Stomach (tissue), 9 donors: ENCODE data around the gene GRIP1. TPM values are rescaled to one million over a fixed set of nuclear protein-coding genes. Genes with fewer than 3 reads are reported as not detected.

Experiments
- DNase-seq, 2 donors: peaks; one replicate each; pipeline versions ENCODE4 v3.0.0 to v3.0.0-alpha.2; 2013 to 2019
- H3K27ac ChIP-seq, 5 donors: fragments of 200-600 bp in 4 of 5; sonication (generic) in 4 of 5; one replicate each; pipeline ENCODE4 v1.5.1; 2013 to 2019; ENCODE audit warnings: mild to moderate bottlenecking in 1 of 5, moderate library complexity in 1 of 5
- H3K27me3 ChIP-seq, 3 donors: fragments of 200-600 bp; sonication (generic); one replicate each; pipeline ENCODE4 v1.5.1; 2017 to 2019; ENCODE audit warnings: mixed run types in 1 of 3
- H3K36me3 ChIP-seq, 4 donors: fragments of 200-600 bp; sonication (generic); 1 replicate in 3 of 4; 2 replicates in 1 of 4; pipeline ENCODE4 v1.5.1; 2016 to 2019
- H3K4me1 ChIP-seq, 4 donors: fragments of 200-600 bp; sonication (generic); one replicate each; pipeline ENCODE4 v1.5.1; 2016 to 2019
- H3K4me3 ChIP-seq, 4 donors: fragments of 200-600 bp; sonication (generic) in 3 of 4; one replicate each; pipeline ENCODE4 v1.5.1; 2016 to 2019; ENCODE audit warnings: mild to moderate bottlenecking in 1 of 4
- H3K9me3 ChIP-seq, 4 donors: fragments of 200-600 bp; sonication (generic); one replicate each; pipeline ENCODE4 v1.5.1; 2016 to 2019
- CTCF ChIP-seq, 7 experiments: fragments of 450-650 bp in 4 of 7; fragments of 200-600 bp in 3 of 7; sonication (generic) in 3 of 7; IDR thresholded peaks; one replicate each; pipeline ENCODE4 v1.5.1; 2016 to 2019; ENCODE audit warnings: antibody characterized with exemption in 7 of 7, control low read depth in 2 of 7, mild to moderate bottlenecking in 1 of 7
- EP300 ChIP-seq: sonication (generic); formaldehyde crosslinking; IDR thresholded peaks from one replicate; pipeline ENCODE4 v1.6.1; 2017; ENCODE audit warnings: antibody characterized with exemption
- POLR2A ChIP-seq, 4 donors: fragments of 450-650 bp; IDR thresholded peaks; one replicate each; pipeline ENCODE4 v1.6.1; 2016; ENCODE audit warnings: antibody characterized with exemption in 4 of 4, control low read depth in 2 of 4, mild to moderate bottlenecking in 1 of 4, moderate library complexity in 1 of 4
- POLR2AphosphoS5 ChIP-seq, 3 donors: sonication (generic); formaldehyde crosslinking; IDR thresholded peaks; one replicate each; pipeline ENCODE4 v1.6.1; 2016; ENCODE audit warnings: antibody characterized with exemption in 3 of 3
- WGBS, 5 donors: extraction: QIAGEN DNeasy Blood & Tissue Kit in 3 of 5; methylation state at CpG; one replicate each; pipeline versions ENCODE4 v1.1.5 to v1.1.7; 2013 to 2018; 5-methylcytosine and 5-hydroxymethylcytosine counted together
- intact Hi-C: fragments of 100-400 bp; cut with DNase I; formaldehyde crosslinking; loops from one replicate; pipeline ENCODE4 v1.15.1; 2023; ENCODE audit warnings: low total_unique reads
- polyA plus RNA-seq, 3 donors: library from polyadenylated mRNA; stranded (reverse); fragments of 200-250 nt; gene quantifications; one replicate each; pipeline ENCODE4 v1.2.3, GENCODE V29; 2013
- total RNA-seq, 5 donors: library from RNA; depleted of rRNA; stranded (reverse); fragments of >200 nt; gene quantifications; one replicate each; pipeline versions ENCODE4 v1.1.0 to v1.2.3, GENCODE V29; 2014 to 2016
- donor health status: healthy with polysubstance abuse.
- donor health status: Bipolar disorder and iron deficiency.
- donor health status: healthy.

Gene GRIP1
- total and polyA plus RNA-seq, 8 donors: 0.31 to 8.8 (median 4.4) TPM; not detected in 1

- 30 to 49% (median 39%) methylated on average over 3 of the region's 3 CpGs for WGBS, 5 donors
- DNase-seq: no peak
- H3K4me3 ChIP-seq: no peak overlapping the region
- H3K4me1 ChIP-seq: no peaks in the 10 kb centered on the region
- intact Hi-C loops: no loop called here
- peaks cover 0 to 23% (median 7%) of the 10 kb centered on the region in 4 donors for H3K9me3 ChIP-seq
- H3K27ac ChIP-seq: no peak overlapping the region
- TF ChIP-seq POLR2AphosphoS5 (IDR thresholded peaks at IDR 0.05) (no peak), POLR2A (IDR thresholded peaks at IDR 0.05) (no peak), CTCF (IDR thresholded peaks at IDR 0.05) (no peak), EP300 (no peak)
- H3K36me3 ChIP-seq: no peaks in the 10 kb centered on the region
- no peaks in the 10 kb centered on the region for H3K27me3 ChIP-seq
Measured at GRCh38 chr12:66482351-66483203, 196.3 kb downstream of the GRIP1 start.

GRCh38 chr12:66467932-66468331 lies 210.9 kb downstream of the GRIP1 start:
- no peaks in the 10 kb centered on the region for H3K36me3 ChIP-seq
- intact Hi-C loops: no loop called here
- H3K27me3 ChIP-seq: no peaks in the 10 kb centered on the region
- no peak for TF ChIP-seq POLR2A (IDR thresholded peaks at IDR 0.05)
- TF ChIP-seq POLR2AphosphoS5 (IDR thresholded peaks at IDR 0.05): no peak
- no peak for TF ChIP-seq CTCF (IDR thresholded peaks at IDR 0.05)
- TF ChIP-seq EP300: no peak
- H3K4me3 ChIP-seq: no peak overlapping the region
- no peak overlapping the region for H3K27ac ChIP-seq
- H3K4me1 ChIP-seq: no peaks in the 10 kb centered on the region
- peaks cover 0 to under 1% (median 0%) of the 10 kb centered on the region in 4 donors for H3K9me3 ChIP-seq
- DNase-seq: no peak

GRCh38 chr12:66461331-66461730 lies 217.5 kb downstream of the GRIP1 start:
- intact Hi-C loops: no loop called here
- Histone ChIP-seq H3K9me3 (no peaks in the 10 kb centered on the region), H3K4me1 (no peaks in the 10 kb centered on the region), H3K27ac (no peak overlapping the region), H3K36me3 (no peaks in the 10 kb centered on the region), H3K4me3 (no peak overlapping the region), H3K27me3 (no peaks in the 10 kb centered on the region)
- WGBS, 5 donors: 65 to 89% (median 76%) methylated on average over 3 of the region's 3 CpGs
- TF ChIP-seq POLR2AphosphoS5 (IDR thresholded peaks at IDR 0.05) (no peak), POLR2A (IDR thresholded peaks at IDR 0.05) (no peak), CTCF (IDR thresholded peaks at IDR 0.05) (no peak), EP300 (no peak)
- no peak for DNase-seq

- DNase-seq: no peak
- peaks cover 0 to 4% (median 0%) of the 10 kb centered on the region in 4 donors for H3K36me3 ChIP-seq
- no peaks in the 10 kb centered on the region for H3K27me3 ChIP-seq
- WGBS, 5 donors: 77 to 95% (median 79%) methylated on average over 7 of the region's 7 CpGs
- intact Hi-C loops: no loop called here
- H3K4me3 ChIP-seq: no peak overlapping the region
- no peaks in the 10 kb centered on the region for H3K4me1 ChIP-seq
- no peak for TF ChIP-seq EP300
- no peak for TF ChIP-seq POLR2A (IDR thresholded peaks at IDR 0.05)
- TF ChIP-seq CTCF (IDR thresholded peaks at IDR 0.05): no peak
- TF ChIP-seq POLR2AphosphoS5 (IDR thresholded peaks at IDR 0.05): no peak
- H3K27ac ChIP-seq: no peak overlapping the region
- no peaks in the 10 kb centered on the region for H3K9me3 ChIP-seq
Measured at GRCh38 chr12:66459944-66460482, 218.9 kb downstream of the GRIP1 start.
